ENCODE data around the gene ASCL1. TPM values are rescaled to one million over a fixed set of nuclear protein-coding genes. Genes with fewer than 3 reads are reported as not detected.
A peak's percentile ranks its signal among the peaks of the same experiment; 100 is the strongest.

The ASCL1 gene
- total and polyA plus RNA-seq, 8 donors: 0.10 to 0.92 (median 0.41) TPM; not detected in 2

GRCh38 chr12:102955926-102956737 is 1.3 kb upstream of the ASCL1 start:
- H3K27me3 ChIP-seq: peaks cover 20 to 100% (median 68%) of the 10 kb centered on the region in 3 donors
- intact Hi-C loops (cut with DNase I; ENCODE audit: low total_unique reads): loop anchor here (10.0 kb wide), 1 partner anchor 549 kb away; no protein-coding TSS in a partner anchor
- WGBS, 5 donors: 6 to 12% (median 9%) methylated on average over 32 to 50 of the region's 50 CpGs
- TF ChIP-seq POLR2AphosphoS5 (IDR thresholded peaks at IDR 0.05) (no peak), EP300 (IDR thresholded peaks at IDR 0.05) (no peak), POLR2A (IDR thresholded peaks at IDR 0.05) (no peak), CTCF (IDR thresholded peaks at IDR 0.05) (no peak)
- H3K4me1 ChIP-seq: peaks cover 14 to 33% (median 30%) of the 10 kb centered on the region in 4 donors
- H3K36me3 ChIP-seq: no peaks in the 10 kb centered on the region
- no peaks in the 10 kb centered on the region for H3K9me3 ChIP-seq
- H3K4me3 ChIP-seq: peak overlapping the region in 2 of 4 donors; percentile 10 to 13
- H3K27ac ChIP-seq: no peak overlapping the region
- peak in 1 of 2 donors; percentile 61 for DNase-seq

GRCh38 chr12:102956738-102957327 is 641 bp upstream of the ASCL1 start:
- H3K27me3 ChIP-seq: peaks cover 21 to 100% (median 72%) of the 10 kb centered on the region in 3 donors
- no peak for TF ChIP-seq POLR2AphosphoS5 (IDR thresholded peaks at IDR 0.05)
- no peak for TF ChIP-seq CTCF (IDR thresholded peaks at IDR 0.05)
- no peak for TF ChIP-seq POLR2A (IDR thresholded peaks at IDR 0.05)
- no peak for TF ChIP-seq EP300 (IDR thresholded peaks at IDR 0.05)
- 4 to 9% (median 5%) methylated on average over 19 of the region's 19 CpGs for WGBS, 5 donors
- intact Hi-C loops (cut with DNase I; ENCODE audit: low total_unique reads): loop anchor here (10.0 kb wide), 1 partner anchor 548 kb away; no protein-coding TSS in a partner anchor
- no peak overlapping the region for H3K27ac ChIP-seq
- DNase-seq: no peak
- H3K9me3 ChIP-seq: no peaks in the 10 kb centered on the region
- H3K4me3 ChIP-seq: peak overlapping the region in 1 of 4 donors; percentile 53
- H3K4me1 ChIP-seq: peaks cover 14 to 34% (median 31%) of the 10 kb centered on the region in 4 donors
- H3K36me3 ChIP-seq: no peaks in the 10 kb centered on the region

DNA sequence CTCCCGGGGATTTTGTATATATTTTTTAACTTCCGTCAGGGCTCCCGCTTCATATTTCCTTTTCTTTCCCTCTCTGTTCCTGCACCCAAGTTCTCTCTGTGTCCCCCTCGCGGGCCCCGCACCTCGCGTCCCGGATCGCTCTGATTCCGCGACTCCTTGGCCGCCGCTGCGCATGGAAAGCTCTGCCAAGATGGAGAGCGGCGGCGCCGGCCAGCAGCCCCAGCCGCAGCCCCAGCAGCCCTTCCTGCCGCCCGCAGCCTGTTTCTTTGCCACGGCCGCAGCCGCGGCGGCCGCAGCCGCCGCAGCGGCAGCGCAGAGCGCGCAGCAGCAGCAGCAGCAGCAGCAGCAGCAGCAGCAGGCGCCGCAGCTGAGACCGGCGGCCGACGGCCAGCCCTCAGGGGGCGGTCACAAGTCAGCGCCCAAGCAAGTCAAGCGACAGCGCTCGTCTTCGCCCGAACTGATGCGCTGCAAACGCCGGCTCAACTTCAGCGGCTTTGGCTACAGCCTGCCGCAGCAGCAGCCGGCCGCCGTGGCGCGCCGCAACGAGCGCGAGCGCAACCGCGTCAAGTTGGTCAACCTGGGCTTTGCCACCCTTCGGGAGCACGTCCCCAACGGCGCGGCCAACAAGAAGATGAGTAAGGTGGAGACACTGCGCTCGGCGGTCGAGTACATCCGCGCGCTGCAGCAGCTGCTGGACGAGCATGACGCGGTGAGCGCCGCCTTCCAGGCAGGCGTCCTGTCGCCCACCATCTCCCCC is 777 bp downstream of the ASCL1 start:
- H3K27me3 ChIP-seq: peaks cover 24 to 99% (median 83%) of the 10 kb centered on the region in 3 donors
- DNase-seq: peak in 1 of 2 donors; percentile 73
- peak overlapping the region; percentile 38 to 53 (median 39) for H3K4me3 ChIP-seq
- intact Hi-C loops (cut with DNase I; ENCODE audit: low total_unique reads): loop anchor here (10.0 kb wide), 1 partner anchor 547 kb away; no protein-coding TSS in a partner anchor
- TF ChIP-seq POLR2AphosphoS5 (IDR thresholded peaks at IDR 0.05) (no peak), CTCF (IDR thresholded peaks at IDR 0.05) (no peak), EP300 (IDR thresholded peaks at IDR 0.05) (no peak), POLR2A (IDR thresholded peaks at IDR 0.05) (no peak)
- no peak overlapping the region for H3K27ac ChIP-seq
- H3K36me3 ChIP-seq: no peaks in the 10 kb centered on the region
- peaks cover 0 to 1% (median 0%) of the 10 kb centered on the region in 4 donors for H3K9me3 ChIP-seq
- peaks cover 17 to 41% (median 33%) of the 10 kb centered on the region in 4 donors for H3K4me1 ChIP-seq
- 0 to 3% (median 2%) methylated on average over 29 to 83 of the region's 83 CpGs for WGBS, 5 donors

- TF ChIP-seq POLR2AphosphoS5 (IDR thresholded peaks at IDR 0.05) (no peak), POLR2A (IDR thresholded peaks at IDR 0.05) (no peak), CTCF (IDR thresholded peaks at IDR 0.05) (no peak), EP300 (IDR thresholded peaks at IDR 0.05) (no peak)
- intact Hi-C loops (cut with DNase I; ENCODE audit: low total_unique reads): loop anchor here (10.0 kb wide), 1 partner anchor 546 kb away; no protein-coding TSS in a partner anchor
- peak overlapping the region in 3 of 4 donors; percentile 38 to 53 (median 39) for H3K4me3 ChIP-seq
- no peak for DNase-seq
- 2 to 27% (median 9%) methylated on average over 5 to 15 of the region's 15 CpGs for WGBS, 5 donors
- peaks cover 24 to 99% (median 88%) of the 10 kb centered on the region in 3 donors for H3K27me3 ChIP-seq
- peaks cover 17 to 41% (median 33%) of the 10 kb centered on the region in 4 donors for H3K4me1 ChIP-seq
- H3K36me3 ChIP-seq: no peaks in the 10 kb centered on the region
- H3K9me3 ChIP-seq: peaks cover 5 to 7% (median 5%) of the 10 kb centered on the region in 4 donors
- no peak overlapping the region for H3K27ac ChIP-seq
Measured at GRCh38 chr12:102958830-102959176, 1.3 kb downstream of the ASCL1 start.

Data from stomach (tissue), 9 donors.